ENCODE results near the gene RAET1G.
"Not testable (repeated sequence)": the region's sequence is repeated elsewhere in the genome, so short reads cannot be mapped to it uniquely, and the experiment has no call there.

Gene RAET1G

DNA sequence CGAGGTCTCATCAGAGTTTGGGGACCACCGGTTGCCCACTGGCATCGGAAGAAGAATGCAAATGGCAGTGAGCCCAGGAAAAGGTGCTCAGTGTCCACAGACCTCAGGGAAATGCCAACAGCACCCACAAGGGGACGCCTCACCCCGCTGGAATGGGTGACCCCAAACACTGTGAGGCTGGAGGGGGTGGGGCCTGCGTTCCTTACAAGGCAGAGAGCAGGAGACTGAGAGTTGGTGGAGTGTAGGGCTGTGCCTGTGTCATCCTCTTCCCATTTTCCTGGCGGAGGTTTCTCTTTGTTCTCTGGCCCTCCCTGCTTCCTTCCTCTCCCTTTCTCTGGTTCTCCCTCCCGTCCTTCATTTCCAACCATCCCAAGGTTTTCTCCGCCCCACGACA is 31.0 kb upstream of the RAET1G start:
- not testable (repeated sequence) for DNase-seq (ENCODE audit: low read depth)

DNA sequence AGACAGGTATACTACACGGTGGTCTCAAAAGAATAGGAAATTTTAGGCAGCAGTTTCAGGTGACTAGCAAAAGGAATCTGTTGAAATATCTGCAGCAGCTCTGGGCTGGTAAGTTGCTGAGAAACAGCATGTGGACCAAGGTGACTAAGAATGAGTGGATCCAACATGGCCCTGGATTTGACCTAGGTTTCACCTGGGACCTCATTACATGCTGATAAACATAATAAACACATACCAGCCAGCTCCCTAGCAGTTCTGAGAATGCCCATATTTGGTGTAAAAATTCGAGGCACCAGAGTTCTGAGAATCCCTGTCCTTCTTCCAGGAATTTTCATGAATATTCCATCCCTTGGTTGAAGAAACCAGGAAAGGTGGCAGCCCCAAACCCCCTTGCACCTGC is 30.5 kb upstream of the RAET1G start:
- not testable (repeated sequence) for DNase-seq (ENCODE audit: low read depth)

GRCh38 chr6:149951626-149952025 is 28.7 kb upstream of the RAET1G start:
- no peak for DNase-seq (ENCODE audit: low read depth)

GRCh38 chr6:149951096-149951495 is 28.2 kb upstream of the RAET1G start:
- no peak for DNase-seq (ENCODE audit: low read depth)

- DNase-seq (ENCODE audit: low read depth): no peak
These were observed 27.5 kb upstream of the RAET1G start for GRCh38 chr6:149950423-149950822.

GRCh38 chr6:149948616-149949015 is 25.7 kb upstream of the RAET1G start:
- DNase-seq (ENCODE audit: low read depth): no peak

- no peak for DNase-seq (ENCODE audit: low read depth)
These were observed 25.1 kb upstream of the RAET1G start for GRCh38 chr6:149948011-149948410.

GRCh38 chr6:149947533-149947932 is 24.6 kb upstream of the RAET1G start:
- not testable (repeated sequence) for DNase-seq (ENCODE audit: low read depth)

GRCh38 chr6:149946631-149947030 is 23.7 kb upstream of the RAET1G start:
- DNase-seq (ENCODE audit: low read depth): not testable (repeated sequence)

DNA sequence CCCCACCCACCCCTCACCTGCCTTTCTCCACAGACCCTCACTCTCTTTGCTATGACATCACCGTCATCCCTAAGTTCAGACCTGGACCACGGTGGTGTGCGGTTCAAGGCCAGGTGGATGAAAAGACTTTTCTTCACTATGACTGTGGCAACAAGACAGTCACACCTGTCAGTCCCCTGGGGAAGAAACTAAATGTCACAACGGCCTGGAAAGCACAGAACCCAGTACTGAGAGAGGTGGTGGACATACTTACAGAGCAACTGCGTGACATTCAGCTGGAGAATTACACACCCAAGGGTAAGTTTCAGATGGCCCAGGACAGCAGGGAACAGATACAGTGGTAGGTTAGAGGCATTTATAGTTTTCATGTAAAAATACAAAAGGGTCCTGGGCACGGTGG is 22.4 kb upstream of the RAET1G start:
- DNase-seq (ENCODE audit: low read depth): not testable (repeated sequence)

DNA sequence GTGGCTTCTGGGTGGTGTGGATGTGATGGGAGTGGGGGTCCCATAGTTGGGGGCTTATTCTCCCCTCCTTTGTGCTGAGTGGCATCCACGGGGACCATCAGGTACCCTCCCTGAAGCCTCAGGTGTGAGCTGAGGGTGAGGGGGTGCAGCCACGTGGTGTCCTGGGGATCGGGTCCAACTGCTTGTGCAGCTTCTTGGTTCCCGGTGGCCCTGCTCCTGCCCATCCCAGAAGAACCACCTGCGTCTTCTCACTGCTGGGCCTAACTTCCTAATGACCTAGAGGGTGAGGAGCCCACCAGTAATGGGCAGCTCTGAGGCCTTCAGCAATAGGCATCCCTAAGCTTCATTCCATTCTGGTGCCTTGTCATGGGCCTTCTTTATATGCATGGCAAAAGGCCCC is 20.4 kb upstream of the RAET1G start:
- DNase-seq (ENCODE audit: low read depth): not testable (repeated sequence)

- no peak for DNase-seq (ENCODE audit: low read depth)
These were observed 19.5 kb upstream of the RAET1G start for GRCh38 chr6:149942461-149942829.

DNA sequence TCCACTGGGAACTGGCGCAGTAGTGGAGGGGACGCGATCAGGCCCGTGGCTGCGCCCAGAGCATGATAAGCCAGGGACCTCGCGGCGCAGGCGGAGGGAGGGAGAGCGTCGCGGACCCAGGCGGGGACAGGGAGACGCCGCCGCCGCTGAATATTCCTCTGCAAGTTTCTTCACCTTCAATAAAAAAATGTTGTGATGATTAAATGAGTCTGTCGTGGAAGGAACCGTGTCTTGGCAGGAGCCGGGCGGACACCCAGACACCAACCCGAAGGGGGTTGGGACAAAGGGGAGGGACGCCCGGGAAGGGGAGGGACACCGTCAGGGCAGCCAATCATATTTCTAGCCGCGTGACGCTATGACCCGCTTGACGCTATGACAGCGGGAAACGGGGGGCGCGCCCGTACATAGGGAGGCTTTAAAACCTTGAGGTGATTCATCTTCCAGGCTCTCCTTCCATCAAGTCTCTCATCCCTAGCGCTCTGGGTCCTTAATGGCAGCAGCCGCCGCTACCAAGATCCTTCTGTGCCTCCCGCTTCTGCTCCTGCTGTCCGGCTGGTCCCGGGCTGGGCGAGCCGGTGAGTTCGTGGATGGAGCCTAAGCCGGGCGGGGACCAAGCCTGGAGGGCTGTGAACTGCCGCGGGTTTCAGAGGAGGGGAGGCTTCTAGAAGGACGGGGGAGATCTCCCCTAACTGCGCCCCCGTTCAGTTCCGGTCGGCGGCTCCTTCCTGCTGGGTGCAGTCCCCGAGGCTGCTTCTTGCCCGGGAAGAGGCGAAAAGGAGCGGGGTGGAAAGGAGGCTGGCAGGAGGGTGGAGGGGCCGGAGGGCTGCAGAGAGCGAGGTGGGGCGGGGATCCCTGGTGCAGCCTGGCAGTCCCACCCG is 18.9 kb upstream of the RAET1G start, which contains the start of gene ULBP2:
Gene ULBP2, plus strand, starts transcription at position 432 of the 878 bp plus-strand sequence. Its CDS starts 59 bp downstream, at position 491.
- DNase-seq (ENCODE audit: low read depth): peak; percentile 70

- DNase-seq (ENCODE audit: low read depth): no peak
These were observed 17.7 kb upstream of the RAET1G start for GRCh38 chr6:149940672-149940982.

DNA sequence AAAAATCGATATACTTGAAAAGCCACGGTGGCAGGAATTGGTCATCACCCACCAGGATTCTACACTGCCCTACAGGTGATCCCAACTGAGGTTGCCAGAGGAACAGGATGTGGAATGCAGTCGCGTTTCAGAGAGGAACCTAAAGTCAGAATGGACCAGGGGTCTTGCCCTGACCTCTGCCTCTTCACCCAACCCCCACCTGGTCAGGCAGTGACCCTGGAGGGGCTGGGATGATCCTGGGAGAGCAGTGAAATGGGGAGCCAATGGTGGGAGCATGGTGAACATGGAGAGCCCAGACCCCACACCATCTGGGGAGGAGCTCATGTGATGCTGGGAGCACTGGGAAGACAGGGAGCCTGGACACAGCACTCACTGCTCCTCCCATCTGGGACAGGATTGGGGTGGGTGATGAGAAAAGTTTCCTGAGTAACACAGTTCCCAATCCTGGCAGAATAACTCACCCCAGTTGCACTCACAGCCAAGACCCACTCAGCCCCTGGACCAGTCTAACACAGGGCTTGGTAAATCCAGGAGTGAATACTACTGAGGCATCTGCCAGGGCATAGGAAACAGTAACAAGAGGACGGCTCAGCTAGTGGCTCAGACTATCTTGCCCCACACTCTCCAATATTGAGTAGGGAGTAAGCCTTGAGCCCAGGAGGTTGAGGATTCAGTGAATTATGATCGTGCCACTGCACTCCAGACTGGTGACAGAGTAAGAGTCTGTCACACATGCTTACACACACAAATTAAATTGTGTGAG is 17.2 kb upstream of the RAET1G start:
- no peak for DNase-seq (ENCODE audit: low read depth)

- DNase-seq (ENCODE audit: low read depth): no peak
These were observed 16.4 kb upstream of the RAET1G start for GRCh38 chr6:149939356-149939648.

DNA sequence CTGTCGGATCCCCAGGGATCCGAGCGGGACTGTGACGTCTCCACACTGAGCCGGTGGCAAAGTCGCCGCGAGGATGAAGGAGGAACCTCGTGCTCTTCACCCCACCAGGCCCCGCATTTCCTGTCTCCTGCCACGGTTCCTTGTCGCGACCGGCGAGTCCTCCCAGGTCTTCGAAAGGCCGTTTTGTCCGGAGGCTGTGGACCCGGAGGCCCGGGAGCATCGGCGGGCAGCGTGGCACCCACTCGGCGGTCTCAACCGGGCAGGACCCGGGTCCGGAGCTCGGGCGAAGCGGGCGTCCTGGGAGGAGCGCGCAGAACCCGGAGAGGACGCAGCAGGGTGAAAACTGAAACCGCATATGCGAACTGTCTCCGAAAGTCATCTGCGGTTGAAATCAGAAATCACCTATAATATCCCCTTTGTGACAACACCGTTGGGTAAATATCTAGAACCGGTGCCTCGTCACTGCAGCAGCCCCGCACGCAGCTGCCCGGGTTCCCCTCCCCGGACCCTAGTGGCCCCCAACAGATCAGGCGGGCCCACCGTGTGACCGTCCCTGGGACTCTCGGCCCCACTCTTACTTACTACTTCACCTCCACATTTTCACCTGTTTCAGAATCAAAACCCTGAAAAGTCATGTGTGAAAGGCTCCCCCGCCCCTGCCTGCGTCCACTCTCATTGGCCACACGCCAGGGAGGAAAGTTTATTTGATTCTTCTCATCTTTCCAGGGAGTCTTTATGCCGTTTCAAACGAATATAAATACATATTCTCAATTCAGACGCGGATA is 15.8 kb upstream of the RAET1G start:
- no peak for DNase-seq (ENCODE audit: low read depth)

DNA sequence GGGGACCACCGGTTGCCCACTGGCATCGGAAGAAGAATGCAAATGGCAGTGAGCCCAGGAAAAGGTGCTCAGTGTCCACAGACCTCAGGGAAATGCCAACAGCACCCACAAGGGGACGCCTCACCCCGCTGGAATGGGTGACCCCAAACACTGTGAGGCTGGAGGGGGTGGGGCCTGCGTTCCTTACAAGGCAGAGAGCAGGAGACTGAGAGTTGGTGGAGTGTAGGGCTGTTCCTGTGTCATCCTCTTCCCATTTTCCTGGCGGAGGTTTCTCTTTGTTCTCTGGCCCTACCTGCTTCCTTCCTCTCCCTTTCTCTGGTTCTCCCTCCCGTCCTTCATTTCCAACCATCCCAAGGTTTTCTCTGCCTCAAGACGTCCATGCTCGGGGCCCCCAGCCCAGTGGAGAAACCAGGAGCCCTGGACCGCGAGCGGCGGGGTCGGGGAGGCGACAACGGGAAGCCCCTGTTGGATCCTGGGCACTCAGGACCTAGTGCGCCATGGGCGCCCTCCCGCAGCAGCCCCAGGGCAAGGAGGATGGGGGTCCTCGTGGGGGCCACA is 15.2 kb upstream of the RAET1G start:
- DNase-seq (ENCODE audit: low read depth): not testable (repeated sequence)

- DNase-seq (ENCODE audit: low read depth): no peak
These were observed 13.8 kb upstream of the RAET1G start for GRCh38 chr6:149936743-149937142.

DNA sequence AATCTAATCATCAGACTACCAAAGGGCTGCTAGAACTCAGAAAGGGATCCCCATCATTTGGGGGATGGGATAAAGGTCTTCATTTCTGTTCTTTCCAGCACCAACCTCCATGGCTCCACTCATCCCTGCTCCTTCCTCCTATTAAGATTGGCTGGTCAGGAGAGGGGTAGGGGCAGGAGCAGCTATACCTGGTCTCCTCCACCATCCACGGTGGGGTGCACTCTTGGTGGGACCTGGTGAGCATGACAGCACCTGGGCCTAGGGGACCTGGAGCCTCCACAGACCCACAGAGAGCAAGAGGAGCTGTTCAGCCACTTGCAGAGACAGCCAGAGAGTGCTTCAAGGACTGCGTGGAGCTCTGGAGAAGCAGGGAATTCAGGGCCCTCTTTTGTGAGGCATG is 12.7 kb upstream of the RAET1G start:
- no peak for DNase-seq (ENCODE audit: low read depth)

- DNase-seq (ENCODE audit: low read depth): no peak
These were observed 12.3 kb upstream of the RAET1G start for GRCh38 chr6:149935246-149935645.
